Subcutaneous adipose tissue (tissue), 4 donors: Measurements from ENCODE around the gene ZSCAN30. TPM values are rescaled to one million over a fixed set of nuclear protein-coding genes. Genes with fewer than 3 reads are reported as not detected.

Experiments
- total RNA-seq, 4 donors: library from RNA; depleted of rRNA; stranded (reverse); fragments of >200 nt; gene quantifications; one replicate each; pipeline ENCODE4 v1.1.0, GENCODE V29; 2016
- TF ChIP-seq, protein P1 (sequence below): fragments of 450-650 bp; IDR thresholded peaks from one replicate; pipeline ENCODE4 v1.5.1; 2016; ENCODE audit warnings: low read depth, mild to moderate bottlenecking, control low read depth, antibody characterized with exemption, moderate library complexity

The ZSCAN30 gene
- total RNA-seq, 4 donors from 2014 or later, result 17.7 to 20.1 (median 19.0) TPM

DNA sequence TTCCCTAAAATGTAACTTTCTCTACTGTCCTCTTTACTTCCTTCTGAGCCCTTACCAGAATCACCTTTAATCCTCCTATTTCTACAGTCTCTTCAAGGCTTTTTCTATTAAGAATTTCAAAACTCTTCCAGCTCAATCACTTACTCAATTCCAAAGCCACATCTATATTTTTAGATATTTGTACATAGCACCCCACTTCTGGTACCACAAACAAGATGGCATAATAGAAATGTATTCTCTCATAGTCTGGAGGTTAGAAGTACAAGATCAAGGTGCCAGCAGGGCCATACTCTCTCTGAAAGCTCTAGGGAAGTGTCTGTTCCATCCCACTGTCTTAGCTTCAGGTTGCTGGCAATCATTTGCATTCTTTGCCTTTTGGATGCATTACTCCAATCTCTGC lies 11.1 kb downstream of the ZSCAN30 start:
- TF ChIP-seq, protein P1, sequence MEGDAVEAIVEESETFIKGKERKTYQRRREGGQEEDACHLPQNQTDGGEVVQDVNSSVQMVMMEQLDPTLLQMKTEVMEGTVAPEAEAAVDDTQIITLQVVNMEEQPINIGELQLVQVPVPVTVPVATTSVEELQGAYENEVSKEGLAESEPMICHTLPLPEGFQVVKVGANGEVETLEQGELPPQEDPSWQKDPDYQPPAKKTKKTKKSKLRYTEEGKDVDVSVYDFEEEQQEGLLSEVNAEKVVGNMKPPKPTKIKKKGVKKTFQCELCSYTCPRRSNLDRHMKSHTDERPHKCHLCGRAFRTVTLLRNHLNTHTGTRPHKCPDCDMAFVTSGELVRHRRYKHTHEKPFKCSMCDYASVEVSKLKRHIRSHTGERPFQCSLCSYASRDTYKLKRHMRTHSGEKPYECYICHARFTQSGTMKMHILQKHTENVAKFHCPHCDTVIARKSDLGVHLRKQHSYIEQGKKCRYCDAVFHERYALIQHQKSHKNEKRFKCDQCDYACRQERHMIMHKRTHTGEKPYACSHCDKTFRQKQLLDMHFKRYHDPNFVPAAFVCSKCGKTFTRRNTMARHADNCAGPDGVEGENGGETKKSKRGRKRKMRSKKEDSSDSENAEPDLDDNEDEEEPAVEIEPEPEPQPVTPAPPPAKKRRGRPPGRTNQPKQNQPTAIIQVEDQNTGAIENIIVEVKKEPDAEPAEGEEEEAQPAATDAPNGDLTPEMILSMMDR, result no peak

DNA sequence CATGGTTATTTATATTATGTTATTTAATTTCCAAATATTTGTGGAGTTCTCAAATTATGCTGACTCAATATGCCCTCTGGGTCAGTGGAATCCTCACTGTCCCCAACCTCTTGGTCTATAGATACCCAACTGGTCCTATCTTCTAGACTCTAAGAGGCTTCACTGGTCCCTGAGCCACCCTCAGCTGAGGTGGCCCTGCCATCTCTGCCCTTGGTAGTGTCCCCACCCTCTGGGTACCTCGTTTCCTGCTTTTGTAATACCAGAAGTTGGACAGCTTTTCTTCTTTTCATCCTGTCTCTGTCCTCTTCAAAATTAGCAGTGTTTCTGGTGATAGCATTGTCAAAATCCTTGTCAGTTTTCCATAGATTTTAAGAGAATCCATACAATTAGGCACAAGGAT lies 11.9 kb downstream of the ZSCAN30 start:
- TF ChIP-seq, protein P1, result no peak

DNA sequence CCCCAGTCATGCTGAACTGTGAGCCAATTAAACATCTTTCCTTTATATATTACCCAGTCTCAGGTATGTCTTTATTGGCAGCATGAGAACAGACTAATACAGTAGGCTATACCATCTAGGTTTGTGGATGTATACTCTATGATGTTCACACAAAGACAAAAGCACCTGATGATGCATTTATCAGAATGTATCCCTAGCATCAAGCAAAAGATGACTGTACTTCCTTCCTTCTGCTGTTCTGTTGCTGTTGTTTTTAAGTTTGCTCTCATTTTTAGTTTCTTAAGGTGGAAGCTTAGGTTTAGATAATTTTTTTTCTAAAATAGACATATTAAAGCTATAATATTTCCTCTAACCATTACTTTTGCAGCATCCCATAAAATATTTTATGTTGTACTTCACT lies 12.4 kb downstream of the ZSCAN30 start:
- TF ChIP-seq, protein P1, result no peak

DNA sequence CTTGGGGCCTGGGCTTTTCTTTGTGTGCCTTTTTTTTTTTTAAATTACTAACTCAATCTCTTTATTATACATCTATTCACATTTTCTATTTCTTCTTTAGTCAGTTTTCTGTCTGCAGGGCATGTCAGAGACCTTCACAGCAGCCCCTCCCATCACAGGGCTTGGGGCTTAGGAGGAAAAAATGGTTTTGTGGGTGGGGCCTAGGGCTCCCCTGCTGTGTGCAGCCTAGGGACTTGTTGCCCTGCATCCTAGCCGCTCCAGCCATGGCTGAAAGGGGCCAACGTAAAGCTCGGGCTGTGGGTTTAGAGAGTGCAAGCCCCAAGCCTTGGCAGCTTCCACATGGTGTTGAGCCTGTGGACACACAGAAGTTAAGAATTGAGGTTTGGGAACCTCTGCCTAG lies 13.8 kb downstream of the ZSCAN30 start:
- TF ChIP-seq, protein P1, result no peak

DNA sequence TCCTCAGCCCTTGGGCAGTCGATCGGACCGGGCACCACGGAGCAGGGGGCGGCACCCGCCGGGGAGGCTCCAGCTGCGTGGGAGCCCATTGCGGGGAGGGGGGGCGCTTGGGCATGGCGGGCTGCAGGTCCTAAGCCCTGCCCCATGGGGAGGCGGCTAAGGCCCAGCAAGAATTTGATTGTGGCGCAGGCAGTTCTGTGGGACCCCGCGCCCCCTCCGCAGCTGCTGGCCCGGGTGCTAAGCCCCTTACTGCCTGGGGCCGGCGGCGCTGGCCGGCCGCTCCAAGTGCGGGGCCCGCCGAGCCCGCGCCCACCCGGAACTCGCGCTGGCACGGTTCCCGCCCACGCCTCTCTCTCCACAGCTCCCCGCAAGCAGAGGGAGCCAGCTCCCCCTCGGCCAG lies 18.4 kb downstream of the ZSCAN30 start:
- TF ChIP-seq, protein P1, result no peak

DNA sequence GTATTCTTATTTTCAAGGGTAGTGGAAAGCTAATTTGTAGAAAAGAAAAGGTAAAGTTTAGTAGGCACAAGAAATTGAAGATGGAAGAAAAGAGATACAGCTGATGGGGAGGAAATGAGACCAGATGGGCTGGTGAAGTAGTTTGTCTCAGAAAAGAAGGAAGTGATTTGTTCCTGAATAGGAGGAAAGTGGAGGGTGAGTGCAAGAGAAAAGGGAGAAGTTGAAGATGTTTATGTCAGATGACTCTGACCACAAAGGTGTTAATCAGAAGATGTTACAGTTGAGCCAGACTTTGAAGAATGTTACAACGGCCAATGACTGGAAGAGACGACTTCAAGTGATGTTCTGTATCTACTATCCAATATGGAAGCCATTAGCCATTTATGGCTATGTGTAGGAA lies 21.2 kb downstream of the ZSCAN30 start:
- TF ChIP-seq, protein P1, result no peak

DNA sequence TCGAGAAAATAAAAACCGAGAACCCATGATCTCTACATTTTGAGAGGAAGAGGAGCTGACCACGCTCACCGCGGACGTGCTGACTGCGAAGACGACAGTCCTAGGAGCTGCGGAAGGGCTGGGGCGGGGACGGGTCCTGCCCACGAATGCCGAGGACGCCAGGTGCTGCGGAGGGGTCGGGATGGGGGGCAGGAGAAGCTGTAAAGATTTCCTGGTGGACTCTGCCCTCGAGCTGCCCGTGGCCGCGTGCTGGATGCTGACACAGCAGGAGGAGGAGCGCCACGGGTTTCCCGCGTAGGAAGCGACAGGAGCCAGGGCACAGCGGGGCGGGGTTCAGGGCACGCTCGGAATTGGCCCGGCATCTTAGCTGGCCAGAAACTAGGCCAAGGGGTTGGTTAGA lies 22.2 kb downstream of the ZSCAN30 start:
- TF ChIP-seq, protein P1, result no peak
